Stimulated activated naive CD8-positive, alpha-beta T cell treated with anti-CD3 and anti-CD28 coated beads, Interleukin-15, Interleukin-2, amounts not matched to agents 100 U/mL and 50 U/mL, for 24 hours (primary cell): ENCODE data around the gene RPRML.
"Not testable (repeated sequence)": the region's sequence is repeated elsewhere in the genome, so short reads cannot be mapped to it uniquely, and the experiment has no call there.

Source experiments
- ATAC-seq: fragments of 150-1000 bp; cut with Tn5 transposase; one replicate; pipeline ENCODE4 v1.10.0; 2021
- DNase-seq: peaks from one replicate; pipeline ENCODE4 v3.0.0; 2021

The RPRML gene

GRCh38 chr17:46979147-46979863, at the start of gene RPRML:
TSS of gene RPRML (minus strand) at chr17:46979253. CDS start at chr17:46979007, 246 bp downstream.
- ATAC-seq (peak; percentile 74), DNase-seq (peak; percentile 55)

- not testable (repeated sequence) for ATAC-seq, DNase-seq
Measured at GRCh38 chr17:47016966-47017365, 37.9 kb upstream of the RPRML start.

- DNase-seq, result no peak
- ATAC-seq, result no peak
Measured at GRCh38 chr17:47013341-47013740, 34.3 kb upstream of the RPRML start.

GRCh38 chr17:47012457-47012856, 33.4 kb upstream of the RPRML start:
- no peak for ATAC-seq

GRCh38 chr17:47009759-47010594, 30.9 kb upstream of the RPRML start:
- no peak for DNase-seq
- ATAC-seq, result no peak

More at GRCh38 chr17:47012457-47012856, 33.4 kb upstream of the RPRML start:
- DNase-seq, result no peak

GRCh38 chr17:47004906-47005305, 25.9 kb upstream of the RPRML start:
- DNase-seq, result no peak
- ATAC-seq, result no peak

GRCh38 chr17:47003864-47004263, 24.8 kb upstream of the RPRML start:
- not testable (repeated sequence) for ATAC-seq, DNase-seq

GRCh38 chr17:46995841-46996571, 17.0 kb upstream of the RPRML start:
- DNase-seq (no peak), ATAC-seq (no peak)

GRCh38 chr17:46994993-46995392, 15.9 kb upstream of the RPRML start:
- no peak for ATAC-seq

GRCh38 chr17:46991617-46992016, 12.6 kb upstream of the RPRML start:
- ATAC-seq (no peak), DNase-seq (no peak)

More at GRCh38 chr17:46994993-46995392, 15.9 kb upstream of the RPRML start:
- no peak for DNase-seq

GRCh38 chr17:46989637-46990431, 10.8 kb upstream of the RPRML start:
- DNase-seq, result no peak
- no peak for ATAC-seq

GRCh38 chr17:46987927-46988326, 8.9 kb upstream of the RPRML start:
- not testable (repeated sequence) for ATAC-seq, DNase-seq

GRCh38 chr17:46986366-46986765, 7.3 kb upstream of the RPRML start:
- ATAC-seq (no peak), DNase-seq (no peak)

- DNase-seq (no peak), ATAC-seq (no peak)
Measured at GRCh38 chr17:46984892-46985291, 5.8 kb upstream of the RPRML start.

- ATAC-seq (no peak), DNase-seq (no peak)
Measured at GRCh38 chr17:46984341-46984740, 5.3 kb upstream of the RPRML start.

- no peak for ATAC-seq
- no peak for DNase-seq
Measured at GRCh38 chr17:46983782-46984181, 4.7 kb upstream of the RPRML start.

- ATAC-seq (no peak), DNase-seq (no peak)
Measured at GRCh38 chr17:46982577-46982976, 3.5 kb upstream of the RPRML start.

- DNase-seq, result peak; percentile 23
- ATAC-seq, result peak; percentile 21
Measured at GRCh38 chr17:46978489-46979146, 435 bp downstream of the RPRML start.

- no peak for ATAC-seq
- DNase-seq, result no peak
Measured at GRCh38 chr17:46977750-46978488, 1.1 kb downstream of the RPRML start.

- no peak for ATAC-seq
- peak; percentile 8 for DNase-seq
Measured at GRCh38 chr17:46977348-46977747, 1.7 kb downstream of the RPRML start.
